Osteoblast (primary cell): ENCODE results near the gene SNAP23. TPM values are rescaled to one million over a fixed set of nuclear protein-coding genes. Genes with fewer than 3 reads are reported as not detected.

Experiments
- DNase-seq: peaks from one replicate; pipeline ENCODE4 v3.0.0; 2011; ENCODE audit warnings: low spot score, mixed read lengths; ENCODE audit not compliant: insufficient read length; ENCODE audit errors: missing footprints
- H2AFZ ChIP-seq: 2 replicates; pipeline ENCODE4 v1.6.0; 2011; ENCODE audit warnings: mild to moderate bottlenecking, low read length
- H3K27ac ChIP-seq: 2 replicates; pipeline ENCODE4 v1.5.1; 2011; ENCODE audit warnings: mild to moderate bottlenecking, low read depth, low read length, moderate library complexity
- H3K27me3 ChIP-seq: 2 replicates; pipeline ENCODE4 v1.6.0; 2012; ENCODE audit warnings: mild to moderate bottlenecking, control low read depth, inconsistent platforms, low read length, moderate library complexity; ENCODE audit not compliant: insufficient read depth
- H3K36me3 ChIP-seq: 2 replicates; pipeline ENCODE4 v1.5.1; 2011; ENCODE audit warnings: mild to moderate bottlenecking, low read length, control low read depth, moderate library complexity; ENCODE audit not compliant: insufficient read depth
- H3K4me1 ChIP-seq: 2 replicates; pipeline ENCODE4 v1.5.1; 2011; ENCODE audit warnings: mild to moderate bottlenecking, low read length, control low read depth, moderate library complexity; ENCODE audit not compliant: insufficient read depth
- H3K4me2 ChIP-seq: 2 replicates; pipeline ENCODE4 v1.6.0; 2011; ENCODE audit warnings: mild to moderate bottlenecking, low read length; ENCODE audit not compliant: insufficient read depth
- H3K4me3 ChIP-seq: fragments of 200-600 bp; sonication (generic); 3 replicates; pipeline ENCODE4 v1.5.1; 2012; ENCODE audit warnings: mild to moderate bottlenecking, low read length, inconsistent platforms; ENCODE audit not compliant: insufficient read depth
- H3K79me2 ChIP-seq: 2 replicates; pipeline ENCODE4 v1.6.0; 2012; ENCODE audit warnings: mild to moderate bottlenecking, low read length, control low read depth, inconsistent platforms; ENCODE audit not compliant: insufficient read depth
- H3K9me3 ChIP-seq: 2 replicates; pipeline ENCODE4 v1.5.1; 2011; ENCODE audit warnings: low read depth, low read length, control low read depth
- H4K20me1 ChIP-seq: 2 replicates; pipeline ENCODE4 v1.6.0; 2012; ENCODE audit warnings: mild to moderate bottlenecking, low read length, control low read depth; ENCODE audit not compliant: insufficient read depth
- CTCF ChIP-seq: IDR thresholded peaks from 2 replicates; pipeline ENCODE4 v1.5.1; 2011; ENCODE audit warnings: mild to moderate bottlenecking, low read depth, low read length, moderate library complexity; ENCODE audit errors: extremely low read depth
- total RNA-seq: library from RNA; depleted of rRNA; stranded (reverse); fragments of >200 nt; gene quantifications from 2 replicates; pipeline ENCODE4 v1.2.3, GENCODE V29; 2012

The SNAP23 gene
- total RNA-seq, 1 donor: 81.4 TPM

DNA sequence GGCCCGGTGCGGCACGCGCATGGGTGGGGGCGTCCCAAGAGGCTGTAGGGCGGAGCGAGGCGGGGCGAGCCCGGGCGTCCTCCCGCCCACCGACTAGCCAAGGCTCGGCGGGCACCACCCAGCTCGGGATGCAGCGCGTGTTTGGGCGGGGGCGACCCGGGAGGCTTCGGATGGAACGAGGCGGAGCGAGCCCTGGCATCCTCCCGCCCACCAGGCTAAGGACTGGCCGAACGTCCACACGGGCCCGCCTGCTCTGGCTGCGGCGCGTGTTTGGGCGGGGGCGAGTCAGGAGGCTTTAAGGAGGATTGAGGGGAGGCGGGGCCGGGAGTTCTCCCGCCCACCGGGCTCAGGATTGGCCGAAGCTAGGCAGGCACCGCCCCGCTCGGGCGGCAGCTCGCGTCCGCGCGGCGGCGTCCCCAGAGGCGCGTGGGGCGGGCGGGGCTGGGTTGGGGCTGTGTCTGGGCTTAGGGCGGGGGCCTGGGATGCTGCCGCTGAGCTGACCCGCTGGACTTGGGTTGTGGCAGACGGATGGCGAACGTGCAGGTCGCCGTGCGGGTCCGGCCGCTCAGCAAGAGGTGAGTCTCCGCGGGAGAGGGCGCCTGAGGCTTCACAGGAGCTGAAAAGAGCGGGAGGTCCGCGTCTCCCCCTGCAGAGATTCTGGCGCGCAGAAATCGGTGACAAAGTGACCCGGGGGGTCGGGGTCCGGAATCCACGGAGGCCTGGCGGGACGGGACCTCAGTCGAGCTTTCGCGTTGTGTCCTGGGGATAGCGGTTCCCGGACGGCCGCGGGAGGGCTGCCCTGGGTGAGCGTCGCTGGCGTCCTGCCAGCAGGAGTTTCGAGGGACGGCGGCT is 80.0 kb downstream of the SNAP23 start, which contains the start of gene STARD9:
STARD9 (plus strand) TSS at position 419 of the 852 bp plus-strand sequence; CDS start at position 529, 110 bp downstream.
- peak within 1 kb of the TSS; percentile 74 for H3K4me3 ChIP-seq
- H3K36me3 ChIP-seq: no peaks in the 10 kb centered on the region
- H3K9me3 ChIP-seq: no peaks in the 10 kb centered on the region
- peaks cover 12% of the 10 kb centered on the region for H3K4me1 ChIP-seq
- TF ChIP-seq CTCF: no peak
- H3K27me3 ChIP-seq: peaks cover 33% of the 10 kb centered on the region
- peak; percentile 99 for DNase-seq
- no peaks in the 10 kb centered on the region for H3K79me2 ChIP-seq
- peaks cover 3% of the 10 kb centered on the region for H4K20me1 ChIP-seq
- peak within 1 kb of the TSS; percentile 87 for H2AFZ ChIP-seq
- peak within 1 kb of the TSS; percentile 87 for H3K4me2 ChIP-seq
- no peak within 1 kb of the TSS for H3K27ac ChIP-seq

DNA sequence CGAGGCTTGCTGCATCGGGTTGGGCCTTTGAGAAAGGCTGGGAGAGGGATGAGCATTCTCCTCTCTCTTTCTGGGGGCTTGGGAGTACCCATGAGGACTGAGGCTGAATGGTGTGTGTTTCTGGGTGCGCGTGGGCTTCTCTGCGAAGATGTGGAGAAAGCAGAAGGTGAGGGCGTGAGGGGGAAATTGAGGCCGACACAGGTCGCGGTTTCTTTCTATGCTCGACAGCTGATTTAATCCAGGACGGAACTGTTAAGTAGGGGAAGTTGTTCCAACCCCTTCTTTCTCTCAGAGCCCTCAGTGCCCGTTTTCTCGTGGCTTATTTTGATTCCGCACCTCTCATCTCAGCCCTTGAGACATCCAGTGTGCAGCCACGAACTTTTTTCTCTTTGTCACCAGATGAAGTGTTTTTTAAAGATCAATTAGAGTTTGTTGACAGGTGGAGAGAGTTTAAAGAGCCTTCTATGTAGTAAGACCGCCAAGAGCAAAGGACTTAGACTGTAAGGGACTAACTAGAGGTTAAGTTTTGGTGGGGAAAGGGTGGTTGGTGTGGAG is 80.7 kb downstream of the SNAP23 start:
- Histone ChIP-seq H3K79me2 (no peaks in the 10 kb centered on the region), H2AFZ (peak overlapping the region; percentile 86), H3K4me3 (peak overlapping the region; percentile 74), H3K27ac (no peak overlapping the region), H3K9me3 (no peaks in the 10 kb centered on the region), H3K4me1 (peaks cover 12% of the 10 kb centered on the region), H3K4me2 (peak overlapping the region; percentile 87), H3K27me3 (peaks cover 40% of the 10 kb centered on the region), H3K36me3 (no peaks in the 10 kb centered on the region), H4K20me1 (peaks cover 3% of the 10 kb centered on the region)
- DNase-seq: no peak
- no peak for TF ChIP-seq CTCF

GRCh38 chr15:42576776-42577175 is 81.3 kb downstream of the SNAP23 start:
- Histone ChIP-seq H2AFZ (no peak overlapping the region), H3K4me3 (no peak overlapping the region), H3K4me2 (no peak overlapping the region), H4K20me1 (peaks cover 3% of the 10 kb centered on the region), H3K27me3 (peaks cover 43% of the 10 kb centered on the region), H3K27ac (no peak overlapping the region), H3K79me2 (no peaks in the 10 kb centered on the region), H3K4me1 (peaks cover 16% of the 10 kb centered on the region), H3K36me3 (no peaks in the 10 kb centered on the region), H3K9me3 (no peaks in the 10 kb centered on the region)
- TF ChIP-seq CTCF: no peak
- no peak for DNase-seq

DNA sequence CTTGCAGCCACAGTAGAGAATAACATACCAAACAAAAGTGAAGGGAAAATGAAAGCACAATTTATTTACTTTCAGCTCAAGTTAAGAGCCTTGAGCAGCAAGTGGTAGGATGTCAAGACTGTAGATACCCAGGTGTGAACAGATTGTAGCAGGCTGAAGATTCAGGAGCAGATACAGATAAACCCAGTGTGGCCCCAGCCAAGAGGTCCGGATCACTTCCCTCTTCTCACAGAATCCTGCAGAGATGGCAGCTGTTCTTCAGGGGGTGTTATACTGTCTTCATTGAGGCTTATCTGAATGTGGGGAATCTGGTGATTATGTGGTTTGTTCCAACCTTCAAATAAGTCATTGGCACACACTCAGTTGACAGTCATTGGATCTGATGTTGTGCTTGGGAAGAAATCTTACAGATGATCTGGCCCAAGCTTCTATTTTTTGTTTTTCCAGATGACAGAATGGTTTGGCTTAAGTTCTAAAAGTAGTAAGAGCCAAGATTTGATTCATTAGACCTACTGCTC is 82.1 kb downstream of the SNAP23 start:
- peak overlapping the region; percentile 46 for H3K4me3 ChIP-seq
- H3K36me3 ChIP-seq: no peaks in the 10 kb centered on the region
- peaks cover 17% of the 10 kb centered on the region for H3K4me1 ChIP-seq
- H3K79me2 ChIP-seq: no peaks in the 10 kb centered on the region
- no peak overlapping the region for H3K27ac ChIP-seq
- TF ChIP-seq CTCF: no peak
- H4K20me1 ChIP-seq: peaks cover 3% of the 10 kb centered on the region
- DNase-seq: peak; percentile 86
- H2AFZ ChIP-seq: no peak overlapping the region
- no peaks in the 10 kb centered on the region for H3K9me3 ChIP-seq
- H3K4me2 ChIP-seq: peak overlapping the region; percentile 75
- H3K27me3 ChIP-seq: peaks cover 43% of the 10 kb centered on the region
